IMR-90 (cell line): ENCODE measurements around the gene RFX1.

Experiments used
- CEBPB ChIP-seq: IDR thresholded peaks from 2 replicates; pipeline ENCODE4 v1.6.1; 2012; ENCODE audit warnings: low read depth, low read length, improper control_type of control experiment
- MAFK ChIP-seq: IDR thresholded peaks from 2 replicates; pipeline ENCODE4 v1.6.1; 2012; ENCODE audit warnings: low read depth, low read length, improper control_type of control experiment
- MXI1 ChIP-seq: IDR thresholded peaks from 2 replicates; pipeline ENCODE4 v1.6.1; 2012; ENCODE audit warnings: low read depth, mild to moderate bottlenecking, low read length, moderate library complexity, borderline replicate concordance
- POLR2A ChIP-seq: IDR thresholded peaks from 2 replicates; pipeline ENCODE4 v1.6.1; 2012; ENCODE audit warnings: mild to moderate bottlenecking, low read depth, low read length
- RAD21 ChIP-seq: IDR thresholded peaks from 2 replicates; pipeline ENCODE4 v1.6.1; 2012; ENCODE audit warnings: low read length, improper control_type of control experiment
- SMC3 ChIP-seq: fragments of 150-350 bp; IDR thresholded peaks from 2 replicates; pipeline ENCODE4 v1.6.1; 2016; ENCODE audit warnings: low read depth, mild to moderate bottlenecking, antibody characterized with exemption, low read length, moderate library complexity
- USF2 ChIP-seq: fragments of 150-350 bp; IDR thresholded peaks from 2 replicates; pipeline ENCODE4 v1.6.1; 2017; ENCODE audit warnings: mild to moderate bottlenecking, antibody characterized with exemption, low read length, low read depth
- TF ChIP-seq, protein P1 (sequence below): conservative IDR thresholded peaks from 2 replicates; pipeline ENCODE4 v1.5.1; 2012; ENCODE audit warnings: mild to moderate bottlenecking, low read depth, low read length, improper control_type of control experiment

GRCh38 chr19:13989487-13989886 is 16.6 kb downstream of the RFX1 start:
- TF ChIP-seq, protein P1, sequence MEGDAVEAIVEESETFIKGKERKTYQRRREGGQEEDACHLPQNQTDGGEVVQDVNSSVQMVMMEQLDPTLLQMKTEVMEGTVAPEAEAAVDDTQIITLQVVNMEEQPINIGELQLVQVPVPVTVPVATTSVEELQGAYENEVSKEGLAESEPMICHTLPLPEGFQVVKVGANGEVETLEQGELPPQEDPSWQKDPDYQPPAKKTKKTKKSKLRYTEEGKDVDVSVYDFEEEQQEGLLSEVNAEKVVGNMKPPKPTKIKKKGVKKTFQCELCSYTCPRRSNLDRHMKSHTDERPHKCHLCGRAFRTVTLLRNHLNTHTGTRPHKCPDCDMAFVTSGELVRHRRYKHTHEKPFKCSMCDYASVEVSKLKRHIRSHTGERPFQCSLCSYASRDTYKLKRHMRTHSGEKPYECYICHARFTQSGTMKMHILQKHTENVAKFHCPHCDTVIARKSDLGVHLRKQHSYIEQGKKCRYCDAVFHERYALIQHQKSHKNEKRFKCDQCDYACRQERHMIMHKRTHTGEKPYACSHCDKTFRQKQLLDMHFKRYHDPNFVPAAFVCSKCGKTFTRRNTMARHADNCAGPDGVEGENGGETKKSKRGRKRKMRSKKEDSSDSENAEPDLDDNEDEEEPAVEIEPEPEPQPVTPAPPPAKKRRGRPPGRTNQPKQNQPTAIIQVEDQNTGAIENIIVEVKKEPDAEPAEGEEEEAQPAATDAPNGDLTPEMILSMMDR: no peak
- TF ChIP-seq POLR2A (no peak), MXI1 (no peak), CEBPB (no peak), SMC3 (no peak), USF2 (no peak), MAFK (no peak), RAD21 (no peak)
